ENCODE results near the gene CHD6.

GRCh38 chr20:41456351-41456750 lies 161.8 kb downstream of the CHD6 start:
- TF ChIP-seq TAF1 (IDR thresholded peaks at IDR 0.05; ENCODE audit: low read depth, low read length) (no peak), POLR2A (IDR thresholded peaks at IDR 0.05; ENCODE audit: low read depth, low read length) (no peak), POLR2AphosphoS5 (IDR thresholded peaks at IDR 0.05; ENCODE audit: low read depth, low read length) (no peak), POU2F2 (IDR thresholded peaks at IDR 0.05; ENCODE audit: low read depth, low read length) (no peak)

All from GM12891 (cell line).